ENCODE results near the gene SF3B3. TPM values are rescaled to one million over a fixed set of nuclear protein-coding genes. Genes with fewer than 3 reads are reported as not detected.
A peak's percentile ranks its signal among the peaks of the same experiment; 100 is the strongest.

SF3B3 gene
- total RNA-seq, 1 experiment from 2014 or later = 475 TPM

- no peaks in the 10 kb centered on the region for H3K9me3 Mint-ChIP-seq
- TF ChIP-seq USF2 (CRISPR knock-in tag; IDR thresholded peaks at IDR 0.05) = peak; percentile 59
- no peak for TF ChIP-seq ESRRA (CRISPR knock-in tag; IDR thresholded peaks at IDR 0.05; ENCODE audit: borderline replicate concordance)
- no peaks in the 10 kb centered on the region for H3K36me3 Mint-ChIP-seq
- DNase-seq (ENCODE audit: low spot score) (no peak), ATAC-seq (peak; percentile 13)
- H3K27ac Mint-ChIP-seq = no peak overlapping the region
- ChIA-PET POLR2A (interaction anchor here (1.1 kb wide), 1 partner anchor 33 kb away, joined by 3 read pairs; no protein-coding TSS in a partner anchor), CTCF (interaction anchor here (0.8 to 3.3 kb wide), 5 partner anchors 10 to 74 kb away, joined by 3 to 20 read pairs (median 3); no protein-coding TSS in a partner anchor)
- no peak overlapping the region for H3K4me3 Mint-ChIP-seq
- peaks cover 4% of the 10 kb centered on the region; the same call in 1 of the 2 replicates for H3K27me3 Mint-ChIP-seq (ENCODE audit: low read depth)
- H3K4me1 Mint-ChIP-seq = peaks cover 11% of the 10 kb centered on the region
Observed at GRCh38 chr16:70579648-70580630, 56.3 kb downstream of the SF3B3 start.

- H3K27me3 Mint-ChIP-seq (ENCODE audit: low read depth) = peaks cover 5% of the 10 kb centered on the region; the same call in 1 of the 2 replicates
- no peaks in the 10 kb centered on the region for H3K36me3 Mint-ChIP-seq
- no peaks in the 10 kb centered on the region for H3K4me1 Mint-ChIP-seq
- no peak overlapping the region for H3K4me3 Mint-ChIP-seq
- DNase-seq (ENCODE audit: low spot score) = peak; percentile 44
- ChIA-PET POLR2A (no interaction called here), CTCF (interaction anchor here (0.9 to 1.0 kb wide), 2 partner anchors 11 to 72 kb away, joined by 3 to 5 read pairs; no protein-coding TSS in a partner anchor)
- ATAC-seq = peak; percentile 51
- H3K9me3 Mint-ChIP-seq = no peaks in the 10 kb centered on the region
- peak overlapping the region; percentile 19; the same call in 1 of the 2 replicates for H3K27ac Mint-ChIP-seq
- TF ChIP-seq, protein P1, sequence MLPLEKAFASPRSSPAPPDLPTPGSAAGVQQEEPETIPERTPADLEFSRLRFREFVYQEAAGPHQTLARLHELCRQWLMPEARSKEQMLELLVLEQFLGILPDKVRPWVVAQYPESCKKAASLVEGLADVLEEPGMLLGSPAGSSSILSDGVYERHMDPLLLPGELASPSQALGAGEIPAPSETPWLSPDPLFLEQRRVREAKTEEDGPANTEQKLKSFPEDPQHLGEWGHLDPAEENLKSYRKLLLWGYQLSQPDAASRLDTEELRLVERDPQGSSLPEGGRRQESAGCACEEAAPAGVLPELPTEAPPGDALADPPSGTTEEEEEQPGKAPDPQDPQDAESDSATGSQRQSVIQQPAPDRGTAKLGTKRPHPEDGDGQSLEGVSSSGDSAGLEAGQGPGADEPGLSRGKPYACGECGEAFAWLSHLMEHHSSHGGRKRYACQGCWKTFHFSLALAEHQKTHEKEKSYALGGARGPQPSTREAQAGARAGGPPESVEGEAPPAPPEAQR (CRISPR knock-in tag; IDR thresholded peaks at IDR 0.05) = 0 out of 2 replicates have a peak, but pooled peaks have one; percentile 82
- no peak for TF ChIP-seq ZNF232 (CRISPR knock-in tag; IDR thresholded peaks at IDR 0.05)
- TF ChIP-seq NR1H2 (CRISPR knock-in tag; IDR thresholded peaks at IDR 0.05) = no peak
- TF ChIP-seq, protein P2, sequence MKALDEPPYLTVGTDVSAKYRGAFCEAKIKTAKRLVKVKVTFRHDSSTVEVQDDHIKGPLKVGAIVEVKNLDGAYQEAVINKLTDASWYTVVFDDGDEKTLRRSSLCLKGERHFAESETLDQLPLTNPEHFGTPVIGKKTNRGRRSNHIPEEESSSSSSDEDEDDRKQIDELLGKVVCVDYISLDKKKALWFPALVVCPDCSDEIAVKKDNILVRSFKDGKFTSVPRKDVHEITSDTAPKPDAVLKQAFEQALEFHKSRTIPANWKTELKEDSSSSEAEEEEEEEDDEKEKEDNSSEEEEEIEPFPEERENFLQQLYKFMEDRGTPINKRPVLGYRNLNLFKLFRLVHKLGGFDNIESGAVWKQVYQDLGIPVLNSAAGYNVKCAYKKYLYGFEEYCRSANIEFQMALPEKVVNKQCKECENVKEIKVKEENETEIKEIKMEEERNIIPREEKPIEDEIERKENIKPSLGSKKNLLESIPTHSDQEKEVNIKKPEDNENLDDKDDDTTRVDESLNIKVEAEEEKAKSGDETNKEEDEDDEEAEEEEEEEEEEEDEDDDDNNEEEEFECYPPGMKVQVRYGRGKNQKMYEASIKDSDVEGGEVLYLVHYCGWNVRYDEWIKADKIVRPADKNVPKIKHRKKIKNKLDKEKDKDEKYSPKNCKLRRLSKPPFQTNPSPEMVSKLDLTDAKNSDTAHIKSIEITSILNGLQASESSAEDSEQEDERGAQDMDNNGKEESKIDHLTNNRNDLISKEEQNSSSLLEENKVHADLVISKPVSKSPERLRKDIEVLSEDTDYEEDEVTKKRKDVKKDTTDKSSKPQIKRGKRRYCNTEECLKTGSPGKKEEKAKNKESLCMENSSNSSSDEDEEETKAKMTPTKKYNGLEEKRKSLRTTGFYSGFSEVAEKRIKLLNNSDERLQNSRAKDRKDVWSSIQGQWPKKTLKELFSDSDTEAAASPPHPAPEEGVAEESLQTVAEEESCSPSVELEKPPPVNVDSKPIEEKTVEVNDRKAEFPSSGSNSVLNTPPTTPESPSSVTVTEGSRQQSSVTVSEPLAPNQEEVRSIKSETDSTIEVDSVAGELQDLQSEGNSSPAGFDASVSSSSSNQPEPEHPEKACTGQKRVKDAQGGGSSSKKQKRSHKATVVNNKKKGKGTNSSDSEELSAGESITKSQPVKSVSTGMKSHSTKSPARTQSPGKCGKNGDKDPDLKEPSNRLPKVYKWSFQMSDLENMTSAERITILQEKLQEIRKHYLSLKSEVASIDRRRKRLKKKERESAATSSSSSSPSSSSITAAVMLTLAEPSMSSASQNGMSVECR (CRISPR knock-in tag; IDR thresholded peaks at IDR 0.05; ENCODE audit: borderline replicate concordance) = no peak
- no peak for TF ChIP-seq ZNF138 (CRISPR knock-in tag; conservative IDR thresholded peaks at IDR 0.05)
- TF ChIP-seq, protein P3, sequence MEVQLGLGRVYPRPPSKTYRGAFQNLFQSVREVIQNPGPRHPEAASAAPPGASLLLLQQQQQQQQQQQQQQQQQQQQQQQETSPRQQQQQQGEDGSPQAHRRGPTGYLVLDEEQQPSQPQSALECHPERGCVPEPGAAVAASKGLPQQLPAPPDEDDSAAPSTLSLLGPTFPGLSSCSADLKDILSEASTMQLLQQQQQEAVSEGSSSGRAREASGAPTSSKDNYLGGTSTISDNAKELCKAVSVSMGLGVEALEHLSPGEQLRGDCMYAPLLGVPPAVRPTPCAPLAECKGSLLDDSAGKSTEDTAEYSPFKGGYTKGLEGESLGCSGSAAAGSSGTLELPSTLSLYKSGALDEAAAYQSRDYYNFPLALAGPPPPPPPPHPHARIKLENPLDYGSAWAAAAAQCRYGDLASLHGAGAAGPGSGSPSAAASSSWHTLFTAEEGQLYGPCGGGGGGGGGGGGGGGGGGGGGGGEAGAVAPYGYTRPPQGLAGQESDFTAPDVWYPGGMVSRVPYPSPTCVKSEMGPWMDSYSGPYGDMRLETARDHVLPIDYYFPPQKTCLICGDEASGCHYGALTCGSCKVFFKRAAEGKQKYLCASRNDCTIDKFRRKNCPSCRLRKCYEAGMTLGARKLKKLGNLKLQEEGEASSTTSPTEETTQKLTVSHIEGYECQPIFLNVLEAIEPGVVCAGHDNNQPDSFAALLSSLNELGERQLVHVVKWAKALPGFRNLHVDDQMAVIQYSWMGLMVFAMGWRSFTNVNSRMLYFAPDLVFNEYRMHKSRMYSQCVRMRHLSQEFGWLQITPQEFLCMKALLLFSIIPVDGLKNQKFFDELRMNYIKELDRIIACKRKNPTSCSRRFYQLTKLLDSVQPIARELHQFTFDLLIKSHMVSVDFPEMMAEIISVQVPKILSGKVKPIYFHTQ (CRISPR knock-in tag; IDR thresholded peaks at IDR 0.05) = peak; percentile 78; the same call in 1 of the 2 replicates
- TF ChIP-seq JAZF1 (CRISPR knock-in tag; IDR thresholded peaks at IDR 0.05) = no peak
- TF ChIP-seq ZNF512 (CRISPR knock-in tag; IDR thresholded peaks at IDR 0.05; ENCODE audit: borderline replicate concordance) = no peak
- no peak for TF ChIP-seq KAT7 (CRISPR knock-in tag; IDR thresholded peaks at IDR 0.05; ENCODE audit: borderline replicate concordance)
- no peak for TF ChIP-seq RELA (CRISPR knock-in tag; IDR thresholded peaks at IDR 0.05; ENCODE audit: borderline replicate concordance)
- TF ChIP-seq GTF2I (CRISPR knock-in tag; conservative IDR thresholded peaks at IDR 0.05) = no peak
- TF ChIP-seq EMX1 (CRISPR knock-in tag; IDR thresholded peaks at IDR 0.05) = 0 out of 2 replicates have a peak, but pooled peaks have one; percentile 60
- no peak for TF ChIP-seq ZBTB21 (CRISPR knock-in tag; IDR thresholded peaks at IDR 0.05; ENCODE audit: borderline replicate concordance)
- TF ChIP-seq ETV6 (CRISPR knock-in tag; IDR thresholded peaks at IDR 0.05) = no peak
- no peak for TF ChIP-seq HMGXB4 (CRISPR knock-in tag; IDR thresholded peaks at IDR 0.05)
Observed at GRCh38 chr16:70582280-70582978, 58.8 kb downstream of the SF3B3 start.
